GF-D8 (cell line): Measurements from ENCODE around the gene GPR35.
"Not testable (repeated sequence)": the region's sequence is repeated elsewhere in the genome, so short reads cannot be mapped to it uniquely, and the experiment has no call there.

Source experiments
- DNase-seq: peaks from one replicate; lab custom pipeline; 2025; lab: John Stamatoyannopoulos, UW

GPR35 gene

GRCh38 chr2:240639566-240639965, 14.3 kb downstream of the GPR35 start:
- no peak for DNase-seq

- DNase-seq: no peak
Measured at GRCh38 chr2:240640939-240641338, 15.7 kb downstream of the GPR35 start.

DNA sequence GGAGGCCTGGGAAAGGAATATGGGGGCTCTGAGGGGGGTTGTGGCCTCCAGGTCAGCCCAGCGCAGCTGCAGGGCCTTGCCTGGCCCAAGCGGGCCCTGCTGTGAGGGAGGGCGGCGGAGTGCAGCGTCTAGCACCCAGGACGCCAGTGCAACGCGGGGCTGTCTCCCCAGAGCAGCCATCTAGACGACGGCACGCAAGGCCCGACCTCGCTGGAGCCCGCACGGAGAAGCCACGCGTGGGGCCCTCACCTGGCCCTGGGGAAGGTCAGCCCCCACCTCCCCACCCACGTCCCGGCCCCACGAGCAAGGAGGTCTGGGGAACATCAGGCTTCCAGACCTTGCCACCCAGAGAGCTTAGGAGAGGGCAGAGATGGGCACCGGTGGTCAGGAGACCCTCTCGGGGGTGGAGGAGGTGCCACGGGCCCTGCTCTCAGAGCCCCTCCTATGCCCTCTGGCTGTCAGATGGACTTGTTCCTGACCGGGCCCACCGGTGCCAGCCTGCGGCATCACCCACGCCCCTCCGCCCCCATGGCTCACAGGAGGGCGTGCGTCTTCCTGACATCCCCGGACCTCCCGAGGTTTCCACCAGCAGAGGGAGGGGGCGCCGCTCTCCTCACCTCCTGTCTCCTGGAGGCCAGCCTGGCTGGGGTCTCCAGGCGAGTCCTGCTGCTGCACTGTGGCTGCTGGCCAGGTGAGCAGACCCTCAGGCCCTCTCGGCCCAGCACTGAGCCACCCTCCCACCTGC, 17.0 kb downstream of the GPR35 start:
- DNase-seq: no peak

DNA sequence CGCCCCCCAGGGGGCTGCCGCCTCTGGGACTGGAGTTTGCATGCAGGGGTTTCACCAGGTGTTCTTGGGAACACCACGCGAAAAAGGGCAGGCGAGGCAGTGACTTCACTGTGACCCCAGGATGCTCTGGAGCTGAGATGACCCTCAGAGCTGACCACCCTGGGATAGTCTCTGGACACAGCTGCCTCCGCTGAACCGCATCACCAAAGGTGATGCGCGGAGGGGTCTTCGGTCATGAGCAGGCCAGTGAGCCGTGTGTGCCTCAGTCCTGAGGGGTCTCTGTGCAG, 17.5 kb downstream of the GPR35 start:
- DNase-seq: no peak

GRCh38 chr2:240643093-240643810, 18.0 kb downstream of the GPR35 start:
- DNase-seq: no peak

DNA sequence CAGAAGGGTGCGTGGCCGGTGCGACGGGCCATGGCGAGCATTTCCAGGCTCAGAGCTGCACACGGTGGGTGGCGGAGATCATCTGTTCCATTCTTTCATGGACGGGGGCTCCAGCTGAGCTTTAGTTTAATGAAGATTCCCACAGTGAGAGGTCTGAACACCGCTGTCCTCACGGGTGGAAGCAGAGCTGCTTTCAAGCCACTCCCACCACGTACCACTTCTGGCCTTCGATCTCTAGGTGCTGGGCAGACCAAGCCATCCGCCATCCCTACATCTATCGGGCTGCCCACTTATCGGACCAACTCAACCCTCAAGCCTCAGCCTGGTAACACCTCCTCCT, 18.5 kb downstream of the GPR35 start:
- no peak for DNase-seq

GRCh38 chr2:240644171-240644651, 18.9 kb downstream of the GPR35 start:
- no peak for DNase-seq

- DNase-seq: no peak
Measured at GRCh38 chr2:240644859-240645301, 19.6 kb downstream of the GPR35 start.

GRCh38 chr2:240645346-240645745, 20.1 kb downstream of the GPR35 start:
- no peak for DNase-seq

DNA sequence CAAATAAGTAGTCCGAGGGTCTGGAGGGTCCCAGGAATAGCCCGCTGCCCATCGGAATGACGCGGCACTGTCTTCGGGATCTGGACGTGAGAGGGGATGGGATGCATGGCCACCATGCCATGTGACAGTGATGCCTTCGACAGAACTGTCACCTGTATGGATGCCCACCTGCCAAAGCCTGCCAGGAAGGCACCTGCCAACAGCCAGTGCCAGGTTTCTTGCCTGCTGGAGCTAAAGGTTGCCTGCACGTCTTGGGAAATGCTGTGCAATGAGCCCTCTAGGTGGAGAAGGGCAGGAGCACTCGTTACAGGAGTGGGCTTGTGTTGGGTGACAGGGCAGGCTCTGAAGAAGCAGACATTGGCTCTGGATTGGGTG, 20.5 kb downstream of the GPR35 start:
- no peak for DNase-seq

DNA sequence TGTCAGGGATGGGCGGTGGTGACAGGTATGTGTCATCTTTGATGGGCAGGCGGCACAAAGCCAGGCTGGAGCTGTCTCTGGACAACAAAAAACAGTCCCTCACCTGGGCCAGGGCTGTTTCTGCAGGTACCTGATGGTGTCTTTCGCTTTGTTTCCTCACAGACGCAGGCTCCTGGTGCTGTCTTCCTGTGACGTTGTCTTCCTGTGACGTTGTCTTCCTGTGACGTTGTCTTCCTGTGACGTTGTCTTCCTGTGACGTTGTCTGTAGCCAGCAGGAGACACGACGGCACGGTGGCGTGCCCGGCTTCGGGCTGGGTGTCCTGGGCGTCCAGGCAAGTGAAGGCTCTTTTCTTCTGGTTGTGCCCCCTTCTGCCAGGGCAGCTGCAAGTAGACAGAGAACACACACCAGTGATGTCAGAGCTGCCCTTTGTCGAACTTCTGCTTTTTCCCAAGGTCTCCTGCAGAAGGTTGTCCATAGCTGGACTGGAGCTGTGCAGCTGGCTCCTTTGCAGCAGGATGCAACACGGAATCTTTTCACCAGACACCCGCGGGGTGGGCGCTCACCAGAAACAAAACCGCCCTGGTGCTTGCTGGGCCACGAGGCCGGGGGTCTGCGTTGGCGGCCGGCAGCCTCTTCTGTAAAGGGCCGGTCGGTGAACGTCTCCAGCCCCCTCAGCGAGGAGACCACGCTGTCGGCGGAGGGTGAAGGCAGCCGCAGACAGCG, 21.1 kb downstream of the GPR35 start:
- DNase-seq: no peak

DNA sequence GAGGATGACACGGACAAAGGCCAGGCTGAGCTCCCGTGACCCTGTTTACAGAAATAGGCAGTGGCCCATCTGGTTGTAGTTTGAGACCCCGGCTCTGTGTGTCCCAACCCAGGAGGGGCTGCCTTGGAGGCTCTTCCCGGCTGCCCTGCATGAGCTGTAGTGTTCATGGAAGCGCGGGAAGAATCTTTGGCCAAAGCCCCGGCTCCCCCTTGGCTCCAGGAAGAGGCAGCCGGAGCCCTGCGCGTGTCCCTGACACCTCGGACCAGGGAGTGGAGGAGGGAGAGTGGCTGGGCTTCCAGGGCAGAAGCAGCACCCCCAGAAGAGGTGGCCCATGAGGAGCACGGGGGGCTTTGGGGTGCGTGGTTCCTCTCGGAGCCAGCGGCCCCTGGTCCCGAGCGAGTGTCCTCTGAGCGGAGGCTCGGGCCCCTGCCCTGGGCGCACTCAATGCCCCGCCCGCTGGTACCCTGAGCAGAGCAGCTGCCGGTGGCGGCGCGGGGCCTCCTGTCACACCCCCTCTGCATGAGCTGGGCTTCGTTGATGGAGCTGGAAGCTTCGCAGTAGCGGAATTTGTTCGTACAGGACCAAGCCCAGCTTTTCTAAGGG, 21.7 kb downstream of the GPR35 start:
- DNase-seq: no peak

DNA sequence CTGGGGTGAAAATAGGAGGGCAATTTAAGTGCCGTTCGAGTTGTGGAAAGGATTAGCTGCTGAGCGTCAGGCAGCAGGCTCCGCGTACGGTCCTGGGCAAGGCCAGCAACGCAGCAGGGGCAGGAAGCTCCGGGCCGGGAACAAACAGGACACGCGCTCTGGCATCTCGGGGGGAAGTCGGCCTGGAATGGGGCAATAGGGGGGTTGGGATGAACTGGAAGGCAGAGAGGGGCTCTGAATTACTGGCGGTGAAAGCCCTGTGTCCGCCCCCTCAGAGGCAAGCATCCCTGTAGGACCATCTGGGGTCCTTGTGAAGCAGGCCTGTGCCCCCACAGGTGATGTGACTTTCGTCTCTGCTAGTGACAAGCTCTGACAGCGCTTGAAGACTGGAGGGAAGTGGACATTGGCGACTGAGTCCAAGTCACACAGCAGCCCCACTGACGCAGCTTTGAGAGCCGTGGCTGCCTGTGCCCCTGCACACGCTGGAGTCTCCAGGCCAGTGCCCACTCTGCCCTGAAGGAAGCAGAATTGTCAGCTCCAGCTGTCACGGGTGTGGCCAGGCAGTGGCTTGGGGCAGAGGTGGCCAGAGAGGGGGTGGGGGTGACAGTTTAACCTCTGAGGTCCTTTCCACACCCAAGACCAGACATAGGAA, 22.3 kb downstream of the GPR35 start:
- DNase-seq: no peak

- DNase-seq: no peak
Measured at GRCh38 chr2:240648155-240648649, 22.9 kb downstream of the GPR35 start.

- no peak for DNase-seq
Measured at GRCh38 chr2:240648650-240649275, 23.5 kb downstream of the GPR35 start.

GRCh38 chr2:240649331-240649730, 24.1 kb downstream of the GPR35 start:
- DNase-seq: no peak

DNA sequence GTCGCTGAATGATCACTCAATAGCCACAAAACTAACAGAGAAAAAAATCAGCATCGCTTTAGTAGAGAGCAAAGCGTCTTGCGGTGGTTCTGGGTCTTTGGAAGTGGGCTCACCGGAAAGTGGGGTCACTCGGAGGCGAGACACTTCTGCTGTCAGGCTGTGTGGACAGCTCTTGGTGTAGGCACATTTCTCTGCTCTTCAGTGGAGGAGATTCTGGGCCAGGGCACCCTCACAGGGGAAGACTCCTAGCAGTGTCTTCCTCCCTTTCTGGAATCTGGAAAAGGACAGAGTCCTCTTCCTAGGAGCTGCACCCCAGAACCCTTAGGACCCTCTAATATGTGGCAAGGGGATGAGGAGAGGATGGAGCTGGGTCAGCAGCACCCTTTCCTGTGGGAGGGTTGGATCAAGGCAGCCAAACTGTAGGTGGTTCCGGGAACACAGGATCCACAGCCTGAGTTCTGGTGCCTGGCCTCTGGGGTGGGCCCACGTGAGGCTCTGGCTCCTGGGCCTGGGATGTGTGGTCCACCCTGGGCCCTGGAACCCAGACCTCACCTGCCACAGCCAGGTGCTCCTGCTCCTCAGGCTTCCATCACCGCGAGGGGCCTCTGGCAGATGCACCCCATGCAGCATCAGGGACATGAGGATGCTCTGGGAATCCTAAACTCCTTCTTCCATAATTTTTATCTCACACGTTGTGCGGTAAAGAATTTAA, 25.1 kb downstream of the GPR35 start:
- DNase-seq: no peak

DNA sequence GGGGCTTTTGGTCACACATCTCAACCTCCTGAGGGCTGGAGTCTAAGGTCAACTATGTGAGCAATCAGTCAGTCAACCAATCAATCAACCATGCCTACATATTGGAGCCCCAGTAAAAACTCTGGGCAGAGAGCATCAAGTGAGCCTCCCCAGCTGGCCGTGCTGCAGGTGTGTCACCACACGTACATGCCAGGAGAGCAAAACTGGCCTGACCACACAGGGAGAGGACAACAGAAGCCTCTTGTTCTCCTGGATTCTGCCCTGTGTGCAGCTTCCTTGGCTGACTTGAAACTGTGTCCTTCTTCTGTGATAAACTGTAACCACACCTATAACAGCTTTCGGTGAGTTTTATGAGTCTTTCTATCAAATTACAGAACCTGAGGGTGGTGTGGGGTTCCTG, 25.9 kb downstream of the GPR35 start:
- no peak for DNase-seq

- no peak for DNase-seq
Measured at GRCh38 chr2:240655931-240656886, 30.9 kb downstream of the GPR35 start.

- not testable (repeated sequence) for DNase-seq
Measured at GRCh38 chr2:240659883-240660282, 34.6 kb downstream of the GPR35 start.
